K562 (cell line): ENCODE data around the gene AKAP10. TPM values are rescaled to one million over a fixed set of nuclear protein-coding genes. Genes with fewer than 3 reads are reported as not detected.

Experiments used
- ATAC-seq: fragments of 200-7000 bp; cut with Tn5 transposase; 3 replicates; pipeline ENCODE4 v1.9.1; 2020; ENCODE audit warnings: moderate library complexity
- BruUV-seq: library from RNA; stranded (reverse); fragments of 400-500 nt; replicated peaks from 2 replicates; lab custom pipeline; 2021; lab: Mats Ljungman, UMichigan
- CTCF ChIA-PET: fragments of 300-600 bp; formaldehyde crosslinking; extraction: SDS; loops from one replicate; lab custom pipeline; 2021; ENCODE audit warnings: low intra/inter-chr PET ratio; lab: Yijun Ruan, JAX
- POLR2A ChIA-PET: fragments of 300-600, 350-650 bp; sonication (Branson Sonifier 250); formaldehyde crosslinking; extraction: SDS; loops from one replicate; lab custom pipeline; 2021; ENCODE audit warnings: antibody characterized with exemption, inconsistent platforms; lab: Yijun Ruan, JAX
- DNase-seq, 4 experiments: peaks; one replicate each; pipeline versions ENCODE4 v3.0.0 to v3.0.0-alpha.2; 2011 to 2018; ENCODE audit warnings: low spot score in 3 of 4, mixed read lengths in 3 of 4; ENCODE audit errors: extremely low read depth in 1 of 4
- FAIRE-seq: peaks from 2 replicates; lab custom pipeline; 2011; peaks lifted over from hg19 to GRCh38; lab: Jason Lieb, UNC
- H2AFZ ChIP-seq: 2 replicates; pipeline ENCODE4 v1.6.0; 2011; ENCODE audit warnings: low read depth, low read length, control low read depth, inconsistent platforms
- H3K27ac ChIP-seq: fragments of 200-600 bp; 3 replicates; pipeline ENCODE4 v1.8.0; 2011; ENCODE audit warnings: low read depth, mild to moderate bottlenecking, control low read depth, inconsistent platforms, low read length, moderate library complexity, mixed read lengths; ENCODE audit errors: extremely low read depth
- H3K27me3 ChIP-seq, 2 experiments: fragments of 300-600 bp in 1 of 2; 2 replicates in 1 of 2; 3 replicates in 1 of 2; pipeline versions ENCODE4 v1.6.0 to v1.8.0; 2011; ENCODE audit warnings: inconsistent platforms in 2 of 2, low read length in 2 of 2, mild to moderate bottlenecking in 1 of 2, mixed read lengths in 1 of 2, moderate library complexity in 1 of 2; ENCODE audit not compliant: control insufficient read depth in 2 of 2, insufficient read depth in 2 of 2
- H3K36me3 ChIP-seq: fragments of 300-600 bp; 3 replicates; pipeline ENCODE4 v1.8.0; 2011; ENCODE audit warnings: mild to moderate bottlenecking, low read length, inconsistent platforms; ENCODE audit not compliant: control insufficient read depth, insufficient read depth
- H3K4me1 ChIP-seq, 2 experiments: fragments of 200-600 bp in 1 of 2; replicated peaks in 1 of 2; 2 replicates in 1 of 2; 3 replicates in 1 of 2; pipeline versions ENCODE4 v1.5.1 to v1.8.0; 2011; ENCODE audit warnings: inconsistent platforms in 2 of 2, low read length in 2 of 2, mild to moderate bottlenecking in 1 of 2, mixed read lengths in 1 of 2, moderate library complexity in 1 of 2; ENCODE audit not compliant: control insufficient read depth in 2 of 2, insufficient read depth in 2 of 2
- H3K4me2 ChIP-seq: 2 replicates; pipeline ENCODE4 v1.6.1; 2011; ENCODE audit warnings: low read length, control low read depth, inconsistent platforms, mixed read lengths; ENCODE audit not compliant: insufficient read depth
- H3K4me3 ChIP-seq: fragments of 200-600 bp; sonication (generic), shearing (Covaris generic); 2 replicates; pipeline ENCODE4 v1.5.1; 2016; ENCODE audit warnings: control low read depth, inconsistent platforms
- H3K79me2 ChIP-seq: fragments of 200-600 bp; 3 replicates; pipeline ENCODE4 v1.8.0; 2011; ENCODE audit warnings: low read length, inconsistent platforms; ENCODE audit not compliant: control insufficient read depth, insufficient read depth
- H3K9ac ChIP-seq, 2 experiments: 2 replicates each; pipeline versions ENCODE4 v1.6.0 to v1.6.1; 2011; ENCODE audit warnings: low read depth in 2 of 2, low read length in 2 of 2, control low read depth in 1 of 2, inconsistent platforms in 1 of 2, mild to moderate bottlenecking in 1 of 2, mixed read lengths in 1 of 2; ENCODE audit not compliant: insufficient read depth in 1 of 2
- H3K9me1 ChIP-seq: one replicate; pipeline ENCODE4 v1.6.0; 2011; ENCODE audit warnings: inconsistent platforms, mild to moderate bottlenecking, low read length, moderate library complexity; ENCODE audit not compliant: control insufficient read depth, insufficient read depth
- H3K9me3 ChIP-seq: replicated peaks from 2 replicates; pipeline ENCODE4 v1.5.1; 2011; ENCODE audit warnings: low read depth, low read length, inconsistent platforms; ENCODE audit not compliant: control insufficient read depth, insufficient read depth
- H4K20me1 ChIP-seq: replicated peaks from 2 replicates; pipeline ENCODE4 v1.6.1; 2011; ENCODE audit warnings: low read length, inconsistent platforms, mixed read lengths; ENCODE audit not compliant: control insufficient read depth, insufficient read depth
- CTBP1 ChIP-seq: fragments of 450-650 bp; IDR thresholded peaks from 2 replicates; pipeline ENCODE4 v1.6.1; 2016; ENCODE audit warnings: borderline replicate concordance
- EHMT2 ChIP-seq: fragments of 450-650 bp; IDR thresholded peaks from 2 replicates; pipeline ENCODE4 v1.6.1; 2018; ENCODE audit warnings: antibody characterized with exemption
- ESRRA ChIP-seq: fragments of 450-650 bp; IDR thresholded peaks from 2 replicates; pipeline ENCODE4 v1.6.1; 2014; ENCODE audit warnings: low read depth, mild to moderate bottlenecking, moderate library complexity, borderline replicate concordance
- HDAC1 ChIP-seq, 2 experiments: fragments of 450-650 bp; IDR thresholded peaks; 2 replicates each; pipeline ENCODE4 v1.6.1; 2016 to 2017; ENCODE audit warnings: inconsistent platforms in 1 of 2, mild to moderate bottlenecking in 1 of 2, moderate library complexity in 1 of 2
- HMGN3 ChIP-seq: IDR thresholded peaks from 2 replicates; pipeline ENCODE4 v1.6.1; 2011; ENCODE audit warnings: borderline replicate concordance, low read depth, mild to moderate bottlenecking, mixed read lengths, low read length; ENCODE audit not compliant: insufficient read length; ENCODE audit errors: extremely low read depth
- KDM1A ChIP-seq, 2 experiments: fragments of 450-650 bp; IDR thresholded peaks; 2 replicates each; pipeline ENCODE4 v1.6.1; 2016; ENCODE audit warnings: mild to moderate bottlenecking in 2 of 2
- KLF10 ChIP-seq: fragments of 250-450 bp; sonication (Bioruptor Pico); IDR thresholded peaks from 2 replicates; pipeline ENCODE4 v1.6.1; 2021; ENCODE audit warnings: matching md5 sums
- PHF20 ChIP-seq: fragments of 450-650 bp; IDR thresholded peaks from 2 replicates; pipeline ENCODE4 v1.6.1; 2018; ENCODE audit not compliant: partially characterized antibody
- ZNF140 ChIP-seq: fragments of 250-450 bp; sonication (Bioruptor Pico); IDR thresholded peaks from 2 replicates; pipeline ENCODE4 v1.8.0; 2021; ENCODE audit warnings: moderate library complexity, mild to moderate bottlenecking, inconsistent platforms
- ZSCAN32 ChIP-seq: fragments of 450-650 bp; formaldehyde crosslinking; IDR thresholded peaks from 2 replicates; pipeline ENCODE4 v1.4.0; 2020; ENCODE audit warnings: mild to moderate bottlenecking, moderate library complexity
- WGBS: fragments of 100-300 bp; shearing (Covaris generic); methylation state at CpG from one replicate; pipeline ENCODE4 v1.1.6; 2016; ENCODE audit warnings: low coverage, mixed read lengths; ENCODE audit not compliant: insufficient coverage; ENCODE audit errors: missing lambda C conversion rate; 5-methylcytosine and 5-hydroxymethylcytosine counted together
- in situ Hi-C: fragments of 300-500 bp; cut with MboI; formaldehyde crosslinking; loops from 4 replicates; pipeline ENCODE4 v1.15.0; 2018; ENCODE audit warnings: inconsistent platforms, mixed read lengths
- intact Hi-C: fragments of 100-400 bp; cut with micrococcal nuclease; formaldehyde crosslinking; loops from 2 replicates; pipeline ENCODE4 v1.14.2; 2022
- polyA plus RNA-seq, 8 experiments: library from polyadenylated mRNA; depleted of rRNA in 4 of 8; stranded (reverse) in 5 of 8; unstranded in 3 of 8; fragments of >200 nt; fragmentation: Nextera tagmentation in 2 of 8; fragmentation: Illumina TruSeq in 1 of 8; extraction: Ambion mirVana in 2 of 8; extraction: Trizol in 1 of 8; gene quantifications; 2 replicates each; pipeline versions ENCODE4 v1.2.1 to v1.2.3, GENCODE V29; 2011 to 2014; ENCODE audit warnings: inconsistent platforms in 1 of 8, missing spikeins in 1 of 8
- total RNA-seq, 7 experiments: library from RNA; depleted of rRNA in 6 of 7; stranded (reverse); fragments of >200 nt in 6 of 7; fragmentation: Illumina TruSeq in 2 of 7; extraction: Trizol in 2 of 7; gene quantifications; 2 replicates each; pipeline versions ENCODE4 v1.2.1 to v1.2.3, GENCODE V29; 2011 to 2021; ENCODE audit warnings: low replicate concordance in 1 of 7
- TF ChIP-seq, protein P1 (sequence below): fragments of 450-650 bp; formaldehyde crosslinking; IDR thresholded peaks from 2 replicates; pipeline ENCODE4 v1.4.0; 2020; ENCODE audit warnings: mild to moderate bottlenecking, mixed read lengths
- TF ChIP-seq, protein P2 (sequence below): fragments of 200-800 bp; sonication (Bioruptor generic); IDR thresholded peaks from 2 replicates; pipeline ENCODE4 v1.6.1; 2017; ENCODE audit warnings: missing genetic modification characterization, missing compliant biosample characterization
- TF ChIP-seq, protein P3 (sequence below), 2 experiments: IDR thresholded peaks; 2 replicates each; pipeline ENCODE4 v1.6.1; 2012; ENCODE audit warnings: improper control_type of control experiment in 2 of 2, low read depth in 2 of 2, low read length in 2 of 2, borderline replicate concordance in 1 of 2
- TF ChIP-seq, protein P4 (sequence below): sonication (generic); formaldehyde crosslinking; IDR thresholded peaks from 2 replicates; pipeline ENCODE4 v1.8.0; 2023; ENCODE audit warnings: mild to moderate bottlenecking, missing genetic modification reagents

AKAP10 gene
- total and polyA plus RNA-seq, 9 of the 15 experiments (the other 6 are each of a cell fraction or from before 2014, with no cell fraction given) = 4.0 to 20.3 (median 8.2) TPM

DNA sequence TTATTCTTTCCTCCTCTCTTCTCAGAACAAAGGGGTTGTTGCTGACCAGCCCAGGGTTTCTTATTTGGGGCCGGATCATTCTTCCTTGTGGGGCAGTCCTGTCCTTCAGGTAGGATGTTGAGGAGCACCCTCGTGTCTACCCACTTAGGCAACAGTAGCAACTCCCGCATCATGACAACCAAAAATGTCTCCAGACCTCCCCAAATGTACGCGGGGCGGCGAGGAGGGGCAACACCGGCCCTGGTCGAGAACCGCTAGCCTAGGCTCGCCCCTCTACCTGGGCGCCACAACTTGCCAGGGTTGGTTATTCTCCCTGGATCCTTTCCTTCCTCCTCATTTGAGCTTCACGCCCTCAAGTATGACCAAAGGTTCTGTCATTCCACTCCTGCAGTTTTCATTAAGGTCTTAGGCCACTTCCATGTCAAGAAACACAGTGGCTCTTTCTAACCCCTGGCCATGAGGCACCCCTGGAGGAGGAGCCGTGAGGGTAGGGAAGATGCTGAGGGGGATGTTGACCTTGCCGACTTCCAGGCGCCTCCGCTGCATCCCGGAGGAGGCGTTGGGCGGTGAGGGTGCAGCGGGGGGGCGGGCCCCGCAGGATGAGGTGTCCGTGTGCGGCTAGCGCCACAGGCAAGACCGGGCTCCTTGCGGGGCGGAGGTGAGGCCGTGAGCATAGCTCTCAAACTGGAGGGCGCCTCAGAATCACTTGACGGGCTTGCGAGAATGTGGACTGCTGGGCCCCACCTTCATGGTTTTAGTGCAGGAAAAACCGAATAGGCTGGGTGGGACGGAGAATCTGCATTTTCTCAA lies 30.8 kb upstream of the AKAP10 start:
- no TSS peak for BruUV-seq
- in situ Hi-C loops (no loop called here), intact Hi-C loops (no loop called here)
- no peaks in the 10 kb centered on the region for H3K27me3 ChIP-seq
- WGBS = 28% methylated on average over 16 of the region's 35 CpGs
- peak overlapping the region; percentile 97 for H3K4me2 ChIP-seq
- ChIA-PET POLR2A (interaction anchor here (1.6 kb wide), 1 partner anchor 93 kb away, joined by 3 read pairs; no protein-coding TSS in a partner anchor), CTCF (interaction anchor here (0.6 to 0.9 kb wide), 2 partner anchors 16 to 18 kb away, joined by 3 to 6 read pairs; no protein-coding TSS in a partner anchor)
- peak; percentile 49 for ATAC-seq
- H3K27ac ChIP-seq = peak overlapping the region; percentile 43; the same call in 2 of the 3 replicates
- no peaks in the 10 kb centered on the region for H3K36me3 ChIP-seq
- H3K9ac ChIP-seq = peak overlapping the region; percentile 57 to 83
- H3K9me1 ChIP-seq = no peaks in the 10 kb centered on the region
- H4K20me1 ChIP-seq = no peaks in the 10 kb centered on the region
- H3K4me3 ChIP-seq = peak overlapping the region; percentile 63
- peaks cover 21% of the 10 kb centered on the region for H3K79me2 ChIP-seq
- no peaks in the 10 kb centered on the region for H3K9me3 ChIP-seq
- FAIRE-seq = no peak
- peak; percentile 47 to 59 (median 52) for DNase-seq
- peak overlapping the region; percentile 94 for H2AFZ ChIP-seq
- H3K4me1 ChIP-seq = peaks cover 0 to 18% of the 10 kb centered on the region in 2 experiments; a peak in 4 of 5 replicates
- TF ChIP-seq, protein P1, sequence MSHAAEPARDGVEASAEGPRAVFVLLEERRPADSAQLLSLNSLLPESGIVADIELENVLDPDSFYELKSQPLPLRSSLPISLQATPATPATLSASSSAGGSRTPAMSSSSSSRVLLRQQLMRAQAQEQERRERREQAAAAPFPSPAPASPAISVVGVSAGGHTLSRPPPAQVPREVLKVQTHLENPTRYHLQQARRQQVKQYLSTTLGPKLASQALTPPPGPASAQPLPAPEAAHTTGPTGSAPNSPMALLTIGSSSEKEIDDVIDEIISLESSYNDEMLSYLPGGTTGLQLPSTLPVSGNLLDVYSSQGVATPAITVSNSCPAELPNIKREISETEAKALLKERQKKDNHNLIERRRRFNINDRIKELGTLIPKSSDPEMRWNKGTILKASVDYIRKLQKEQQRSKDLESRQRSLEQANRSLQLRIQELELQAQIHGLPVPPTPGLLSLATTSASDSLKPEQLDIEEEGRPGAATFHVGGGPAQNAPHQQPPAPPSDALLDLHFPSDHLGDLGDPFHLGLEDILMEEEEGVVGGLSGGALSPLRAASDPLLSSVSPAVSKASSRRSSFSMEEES (CRISPR knock-in tag) = no peak
- peak; percentile 88 for TF ChIP-seq CTBP1
- TF ChIP-seq ZSCAN32 (CRISPR knock-in tag) = no peak
- peak; percentile 9 for TF ChIP-seq HMGN3
- TF ChIP-seq ZNF140 (CRISPR knock-in tag) = no peak
- TF ChIP-seq, protein P2, sequence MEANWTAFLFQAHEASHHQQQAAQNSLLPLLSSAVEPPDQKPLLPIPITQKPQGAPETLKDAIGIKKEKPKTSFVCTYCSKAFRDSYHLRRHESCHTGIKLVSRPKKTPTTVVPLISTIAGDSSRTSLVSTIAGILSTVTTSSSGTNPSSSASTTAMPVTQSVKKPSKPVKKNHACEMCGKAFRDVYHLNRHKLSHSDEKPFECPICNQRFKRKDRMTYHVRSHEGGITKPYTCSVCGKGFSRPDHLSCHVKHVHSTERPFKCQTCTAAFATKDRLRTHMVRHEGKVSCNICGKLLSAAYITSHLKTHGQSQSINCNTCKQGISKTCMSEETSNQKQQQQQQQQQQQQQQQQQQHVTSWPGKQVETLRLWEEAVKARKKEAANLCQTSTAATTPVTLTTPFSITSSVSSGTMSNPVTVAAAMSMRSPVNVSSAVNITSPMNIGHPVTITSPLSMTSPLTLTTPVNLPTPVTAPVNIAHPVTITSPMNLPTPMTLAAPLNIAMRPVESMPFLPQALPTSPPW (CRISPR knock-in tag) = peak; percentile 75
- no peak for TF ChIP-seq HDAC1 (IDR thresholded peaks at IDR 0.05)
- TF ChIP-seq ESRRA = peak; percentile 84; the same call in 1 of the 2 replicates
- TF ChIP-seq EHMT2 = no peak
- TF ChIP-seq PHF20 = no peak
- TF ChIP-seq, protein P3, sequence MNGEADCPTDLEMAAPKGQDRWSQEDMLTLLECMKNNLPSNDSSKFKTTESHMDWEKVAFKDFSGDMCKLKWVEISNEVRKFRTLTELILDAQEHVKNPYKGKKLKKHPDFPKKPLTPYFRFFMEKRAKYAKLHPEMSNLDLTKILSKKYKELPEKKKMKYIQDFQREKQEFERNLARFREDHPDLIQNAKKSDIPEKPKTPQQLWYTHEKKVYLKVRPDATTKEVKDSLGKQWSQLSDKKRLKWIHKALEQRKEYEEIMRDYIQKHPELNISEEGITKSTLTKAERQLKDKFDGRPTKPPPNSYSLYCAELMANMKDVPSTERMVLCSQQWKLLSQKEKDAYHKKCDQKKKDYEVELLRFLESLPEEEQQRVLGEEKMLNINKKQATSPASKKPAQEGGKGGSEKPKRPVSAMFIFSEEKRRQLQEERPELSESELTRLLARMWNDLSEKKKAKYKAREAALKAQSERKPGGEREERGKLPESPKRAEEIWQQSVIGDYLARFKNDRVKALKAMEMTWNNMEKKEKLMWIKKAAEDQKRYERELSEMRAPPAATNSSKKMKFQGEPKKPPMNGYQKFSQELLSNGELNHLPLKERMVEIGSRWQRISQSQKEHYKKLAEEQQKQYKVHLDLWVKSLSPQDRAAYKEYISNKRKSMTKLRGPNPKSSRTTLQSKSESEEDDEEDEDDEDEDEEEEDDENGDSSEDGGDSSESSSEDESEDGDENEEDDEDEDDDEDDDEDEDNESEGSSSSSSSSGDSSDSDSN (IDR thresholded peaks at IDR 0.05; ENCODE audit: borderline replicate concordance in 1 of 2, low read depth in 2 of 2, low read length in 2 of 2) = peak in 1 of 2 experiments; percentile 41; a peak in 1 of 4 replicates
- no peak for TF ChIP-seq KLF10 (CRISPR knock-in tag)
- TF ChIP-seq, protein P4, sequence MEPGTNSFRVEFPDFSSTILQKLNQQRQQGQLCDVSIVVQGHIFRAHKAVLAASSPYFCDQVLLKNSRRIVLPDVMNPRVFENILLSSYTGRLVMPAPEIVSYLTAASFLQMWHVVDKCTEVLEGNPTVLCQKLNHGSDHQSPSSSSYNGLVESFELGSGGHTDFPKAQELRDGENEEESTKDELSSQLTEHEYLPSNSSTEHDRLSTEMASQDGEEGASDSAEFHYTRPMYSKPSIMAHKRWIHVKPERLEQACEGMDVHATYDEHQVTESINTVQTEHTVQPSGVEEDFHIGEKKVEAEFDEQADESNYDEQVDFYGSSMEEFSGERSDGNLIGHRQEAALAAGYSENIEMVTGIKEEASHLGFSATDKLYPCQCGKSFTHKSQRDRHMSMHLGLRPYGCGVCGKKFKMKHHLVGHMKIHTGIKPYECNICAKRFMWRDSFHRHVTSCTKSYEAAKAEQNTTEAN (CRISPR knock-in tag) = no peak
- 0 out of 4 replicates have a peak, but pooled peaks of 1 of the 2 experiments have one; percentile 7 for TF ChIP-seq KDM1A (IDR thresholded peaks at IDR 0.05)
